ENCODE results near the gene NACC2. TPM values are rescaled to one million over a fixed set of nuclear protein-coding genes. Genes with fewer than 3 reads are reported as not detected.

Gene NACC2
- total and polyA plus RNA-seq, 10 of the 15 experiments (the other 5 are each of a cell fraction or from before 2014, with no cell fraction given) = 0.66 to 14.7 (median 3.5) TPM

DNA sequence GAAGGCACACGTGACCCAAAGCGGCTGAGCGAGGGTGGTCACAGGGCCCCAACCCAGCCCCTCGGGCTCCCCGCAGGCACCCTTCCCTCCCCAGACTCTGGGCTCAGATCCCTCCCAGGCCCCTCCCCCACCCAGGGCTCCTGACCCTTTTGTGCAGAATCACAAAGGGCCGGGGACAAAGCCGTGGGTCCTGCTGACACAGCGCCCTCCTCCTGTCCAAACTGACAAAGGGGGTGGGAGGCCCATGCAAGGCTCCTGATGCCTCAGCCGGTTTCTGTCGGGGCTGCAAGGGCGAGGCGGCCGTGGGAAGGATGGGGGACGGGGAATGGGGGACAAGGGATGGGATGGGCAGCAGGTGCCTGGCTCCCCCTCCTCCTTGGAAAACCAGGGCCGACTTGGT lies 90.4 kb downstream of the NACC2 start:
- no peak overlapping the region for H2AFZ ChIP-seq (ENCODE audit: control insufficient read depth, low read depth, low read length)
- in situ Hi-C loops (cut with MboI) (no loop called here), intact Hi-C loops (cut with micrococcal nuclease; ENCODE audit: unreplicated experiment) (no loop called here)
- TF ChIP-seq NFXL1 (IDR thresholded peaks at IDR 0.05; ENCODE audit: borderline replicate concordance) = no peak
- TF ChIP-seq RUNX3 (IDR thresholded peaks at IDR 0.05; ENCODE audit: low read length) = no peak
- TF ChIP-seq, protein P1, sequence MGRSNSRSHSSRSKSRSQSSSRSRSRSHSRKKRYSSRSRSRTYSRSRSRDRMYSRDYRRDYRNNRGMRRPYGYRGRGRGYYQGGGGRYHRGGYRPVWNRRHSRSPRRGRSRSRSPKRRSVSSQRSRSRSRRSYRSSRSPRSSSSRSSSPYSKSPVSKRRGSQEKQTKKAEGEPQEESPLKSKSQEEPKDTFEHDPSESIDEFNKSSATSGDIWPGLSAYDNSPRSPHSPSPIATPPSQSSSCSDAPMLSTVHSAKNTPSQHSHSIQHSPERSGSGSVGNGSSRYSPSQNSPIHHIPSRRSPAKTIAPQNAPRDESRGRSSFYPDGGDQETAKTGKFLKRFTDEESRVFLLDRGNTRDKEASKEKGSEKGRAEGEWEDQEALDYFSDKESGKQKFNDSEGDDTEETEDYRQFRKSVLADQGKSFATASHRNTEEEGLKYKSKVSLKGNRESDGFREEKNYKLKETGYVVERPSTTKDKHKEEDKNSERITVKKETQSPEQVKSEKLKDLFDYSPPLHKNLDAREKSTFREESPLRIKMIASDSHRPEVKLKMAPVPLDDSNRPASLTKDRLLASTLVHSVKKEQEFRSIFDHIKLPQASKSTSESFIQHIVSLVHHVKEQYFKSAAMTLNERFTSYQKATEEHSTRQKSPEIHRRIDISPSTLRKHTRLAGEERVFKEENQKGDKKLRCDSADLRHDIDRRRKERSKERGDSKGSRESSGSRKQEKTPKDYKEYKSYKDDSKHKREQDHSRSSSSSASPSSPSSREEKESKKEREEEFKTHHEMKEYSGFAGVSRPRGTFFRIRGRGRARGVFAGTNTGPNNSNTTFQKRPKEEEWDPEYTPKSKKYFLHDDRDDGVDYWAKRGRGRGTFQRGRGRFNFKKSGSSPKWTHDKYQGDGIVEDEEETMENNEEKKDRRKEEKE (IDR thresholded peaks at IDR 0.05) = no peak
- ChIA-PET POLR2A (no interaction called here), CTCF (no interaction called here), SMC1A (ENCODE audit: uncharacterized antibody, unreplicated experiment) (no interaction called here), RAD21 (ENCODE audit: unreplicated experiment) (no interaction called here)
- FAIRE-seq (no peak), DNase-seq (ENCODE audit: low read depth, low spot score) (no peak), ATAC-seq (no peak)
- H3K79me2 ChIP-seq (ENCODE audit: control insufficient read depth, insufficient read depth, low read length) = no peaks in the 10 kb centered on the region
- no peaks in the 10 kb centered on the region for H3K27me3 ChIP-seq (replicated peaks in 1 of 2; ENCODE audit: control insufficient read depth in 2 of 2, insufficient read depth in 2 of 2, low read length in 1 of 2)
- no peaks in the 10 kb centered on the region for H3K9me3 ChIP-seq (replicated peaks; ENCODE audit: control insufficient read depth, insufficient read depth, low read length)
- H3K4me2 ChIP-seq (ENCODE audit: control insufficient read depth, insufficient read depth) = no peak overlapping the region
- 44% methylated on average over 5 of the region's 15 CpGs for WGBS (ENCODE audit: insufficient coverage, insufficient replicate concordance, low lambda C conversion rate, missing lambda C conversion rate)
- H3K9ac ChIP-seq (ENCODE audit: control insufficient read depth, insufficient read depth, low read length) = no peak overlapping the region
- H3K36me3 ChIP-seq (ENCODE audit: control insufficient read depth in 2 of 2, insufficient read depth in 2 of 2, low read length in 1 of 2) = no peaks in the 10 kb centered on the region; a peak in 1 of 4 replicates
- H3K4me3 ChIP-seq = no peak overlapping the region
- no TSS peak for BruUV-seq (replicated peaks)
- no peak overlapping the region for H3K27ac ChIP-seq (ENCODE audit: control insufficient read depth, insufficient read depth)
- no peaks in the 10 kb centered on the region for H3K4me1 ChIP-seq (ENCODE audit: control insufficient read depth, insufficient read depth, low read length)
- no peaks in the 10 kb centered on the region; the same call in 1 of the 2 replicates for H4K20me1 ChIP-seq (ENCODE audit: control insufficient read depth, insufficient read depth)

- Histone ChIP-seq H3K36me3 (ENCODE audit: control insufficient read depth in 2 of 2, insufficient read depth in 2 of 2, low read length in 1 of 2) (no peaks in the 10 kb centered on the region), H4K20me1 (ENCODE audit: control insufficient read depth, insufficient read depth) (no peaks in the 10 kb centered on the region; the same call in 1 of the 2 replicates), H3K27ac (ENCODE audit: control insufficient read depth, insufficient read depth) (no peak overlapping the region), H3K4me2 (ENCODE audit: control insufficient read depth, insufficient read depth) (no peak overlapping the region), H3K4me1 (ENCODE audit: control insufficient read depth, insufficient read depth, low read length) (no peaks in the 10 kb centered on the region), H3K9ac (ENCODE audit: control insufficient read depth, insufficient read depth, low read length) (no peak overlapping the region), H3K4me3 (no peak overlapping the region), H3K79me2 (ENCODE audit: control insufficient read depth, insufficient read depth, low read length) (no peaks in the 10 kb centered on the region), H3K27me3 (replicated peaks in 1 of 2; ENCODE audit: control insufficient read depth in 2 of 2, insufficient read depth in 2 of 2, low read length in 1 of 2) (no peaks in the 10 kb centered on the region), H3K9me3 (replicated peaks; ENCODE audit: control insufficient read depth, insufficient read depth, low read length) (no peaks in the 10 kb centered on the region), H2AFZ (ENCODE audit: control insufficient read depth, low read depth, low read length) (no peak overlapping the region)
- WGBS (ENCODE audit: insufficient coverage, insufficient replicate concordance, low lambda C conversion rate, missing lambda C conversion rate) = 24% methylated on average over 5 of the region's 9 CpGs
- ChIA-PET POLR2A (no interaction called here), SMC1A (ENCODE audit: uncharacterized antibody, unreplicated experiment) (no interaction called here), CTCF (no interaction called here), RAD21 (ENCODE audit: unreplicated experiment) (no interaction called here)
- in situ Hi-C loops (cut with MboI) = no loop called here
- BruUV-seq (replicated peaks) = no TSS peak
- FAIRE-seq = no peak
- no peak for DNase-seq (ENCODE audit: low read depth, low spot score)
- ATAC-seq = no peak
- intact Hi-C loops (cut with micrococcal nuclease; ENCODE audit: unreplicated experiment) = no loop called here
- TF ChIP-seq IRF4 (IDR thresholded peaks at IDR 0.05; ENCODE audit: low read depth, low read length) (no peak), E2F4 (IDR thresholded peaks at IDR 0.05; ENCODE audit: low read depth, low read length) (no peak), CBX5 (IDR thresholded peaks at IDR 0.05; ENCODE audit: low read depth) (no peak), CBFB (IDR thresholded peaks at IDR 0.05; ENCODE audit: low read depth) (no peak), NFYB (IDR thresholded peaks at IDR 0.05; ENCODE audit: insufficient read depth, low read depth, low read length) (no peak), RB1 (IDR thresholded peaks at IDR 0.05; ENCODE audit: borderline replicate concordance) (no peak), GABPA (IDR thresholded peaks at IDR 0.05; ENCODE audit: low read depth) (no peak)
- TF ChIP-seq, protein P2, sequence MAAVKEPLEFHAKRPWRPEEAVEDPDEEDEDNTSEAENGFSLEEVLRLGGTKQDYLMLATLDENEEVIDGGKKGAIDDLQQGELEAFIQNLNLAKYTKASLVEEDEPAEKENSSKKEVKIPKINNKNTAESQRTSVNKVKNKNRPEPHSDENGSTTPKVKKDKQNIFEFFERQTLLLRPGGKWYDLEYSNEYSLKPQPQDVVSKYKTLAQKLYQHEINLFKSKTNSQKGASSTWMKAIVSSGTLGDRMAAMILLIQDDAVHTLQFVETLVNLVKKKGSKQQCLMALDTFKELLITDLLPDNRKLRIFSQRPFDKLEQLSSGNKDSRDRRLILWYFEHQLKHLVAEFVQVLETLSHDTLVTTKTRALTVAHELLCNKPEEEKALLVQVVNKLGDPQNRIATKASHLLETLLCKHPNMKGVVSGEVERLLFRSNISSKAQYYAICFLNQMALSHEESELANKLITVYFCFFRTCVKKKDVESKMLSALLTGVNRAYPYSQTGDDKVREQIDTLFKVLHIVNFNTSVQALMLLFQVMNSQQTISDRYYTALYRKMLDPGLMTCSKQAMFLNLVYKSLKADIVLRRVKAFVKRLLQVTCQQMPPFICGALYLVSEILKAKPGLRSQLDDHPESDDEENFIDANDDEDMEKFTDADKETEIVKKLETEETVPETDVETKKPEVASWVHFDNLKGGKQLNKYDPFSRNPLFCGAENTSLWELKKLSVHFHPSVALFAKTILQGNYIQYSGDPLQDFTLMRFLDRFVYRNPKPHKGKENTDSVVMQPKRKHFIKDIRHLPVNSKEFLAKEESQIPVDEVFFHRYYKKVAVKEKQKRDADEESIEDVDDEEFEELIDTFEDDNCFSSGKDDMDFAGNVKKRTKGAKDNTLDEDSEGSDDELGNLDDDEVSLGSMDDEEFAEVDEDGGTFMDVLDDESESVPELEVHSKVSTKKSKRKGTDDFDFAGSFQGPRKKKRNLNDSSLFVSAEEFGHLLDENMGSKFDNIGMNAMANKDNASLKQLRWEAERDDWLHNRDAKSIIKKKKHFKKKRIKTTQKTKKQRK (IDR thresholded peaks at IDR 0.05; ENCODE audit: low read depth, low read length) = no peak
Observed at GRCh38 chr9:136004219-136004618, 90.9 kb downstream of the NACC2 start.

Data from GM12878 (cell line).